Lower lobe of right lung (tissue), 2 donors: ENCODE measurements around the gene CCDC88C. TPM values are rescaled to one million over a fixed set of nuclear protein-coding genes. Genes with fewer than 3 reads are reported as not detected.

Experiments
- ATAC-seq, 2 donors: fragments of 200-7000 bp; cut with Tn5 transposase; one replicate each; pipeline ENCODE4 v1.9.1; 2020 to 2022; ENCODE audit warnings: mild to moderate bottlenecking in 2 of 2, moderate library complexity in 2 of 2
- DNase-seq: peaks from one replicate; pipeline ENCODE4 v3.0.0-alpha.2; 2020
- H3K27ac ChIP-seq: fragments of 200-600 bp; one replicate; pipeline ENCODE4 v1.8.0; 2022
- H3K27me3 ChIP-seq: fragments of 200-600 bp; one replicate; pipeline ENCODE4 v1.8.0; 2022; ENCODE audit warnings: low read depth
- H3K36me3 ChIP-seq: fragments of 200-600 bp; one replicate; pipeline ENCODE4 v1.8.0; 2022; ENCODE audit warnings: mild to moderate bottlenecking
- H3K4me1 ChIP-seq: fragments of 200-600 bp; one replicate; pipeline ENCODE4 v1.8.0; 2022
- H3K4me3 ChIP-seq: fragments of 200-600 bp; one replicate; pipeline ENCODE4 v1.8.0; 2022; ENCODE audit warnings: mild to moderate bottlenecking
- H3K9me3 ChIP-seq: fragments of 200-600 bp; one replicate; pipeline ENCODE4 v1.8.0; 2022
- CTCF ChIP-seq: fragments of 200-600 bp; IDR thresholded peaks from one replicate; pipeline ENCODE4 v1.8.0; 2022; ENCODE audit warnings: antibody characterized with exemption, mild to moderate bottlenecking
- intact Hi-C: fragments of 100-400 bp; cut with DNase I; formaldehyde crosslinking; loops from one replicate; pipeline ENCODE4 v1.11.0; 2022
- total RNA-seq: library from RNA; stranded (reverse); fragmentation: NEBNext Ultra II Directional; extraction: Animal tissue kit (Norgen Biotek cat#: 25700); gene quantifications from one replicate; pipeline ENCODE4 v1.2.1, GENCODE V29; 2021
- donor health status: DM: no; HTN: yes; CAD: no; lungs with severe emphysema.

Gene CCDC88C
- total RNA-seq, 1 donor from 2014 or later: 45.8 TPM

DNA sequence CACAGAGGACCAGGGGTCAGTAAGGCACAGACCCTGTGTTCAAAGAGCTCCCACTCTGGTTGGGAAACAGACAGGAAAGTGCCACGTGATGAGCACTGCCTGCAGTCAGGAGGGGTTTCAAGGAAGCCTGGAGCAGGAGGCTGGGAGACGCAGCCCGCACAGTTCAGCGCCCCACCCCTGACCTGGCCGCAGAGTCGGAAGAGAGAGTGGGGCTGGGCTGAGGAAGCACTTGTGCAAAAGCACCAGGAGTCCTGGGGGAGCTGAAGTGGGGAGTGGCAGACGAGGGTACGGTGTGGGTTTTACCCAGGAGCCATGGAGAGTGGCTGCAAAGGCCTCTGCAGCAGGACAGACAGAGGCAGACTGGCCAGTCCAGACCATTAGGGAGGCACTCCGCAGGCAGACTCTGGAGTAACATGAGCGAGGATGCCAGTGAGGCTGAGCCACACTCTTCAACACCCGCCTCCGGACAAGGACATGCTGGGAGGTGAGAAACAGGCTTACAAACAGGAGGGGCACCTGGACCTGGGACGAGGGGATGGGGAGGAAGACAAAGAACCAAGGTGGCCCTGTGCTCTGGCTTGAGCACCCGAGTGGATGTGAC, 87.4 kb downstream of the CCDC88C start:
- intact Hi-C loops: no loop called here
- Histone ChIP-seq H3K27ac (peak overlapping the region; percentile 40), H3K9me3 (no peaks in the 10 kb centered on the region), H3K27me3 (no peaks in the 10 kb centered on the region), H3K4me3 (no peak overlapping the region), H3K36me3 (peaks cover 15% of the 10 kb centered on the region), H3K4me1 (peaks cover 57% of the 10 kb centered on the region)
- DNase-seq: peak; percentile 81
- peak; percentile 78 to 88 for ATAC-seq
- no peak for TF ChIP-seq CTCF

GRCh38 chr14:91329486-91330014, 88.1 kb downstream of the CCDC88C start:
- Histone ChIP-seq H3K27ac (peak overlapping the region; percentile 40), H3K27me3 (no peaks in the 10 kb centered on the region), H3K4me3 (no peak overlapping the region), H3K4me1 (peaks cover 63% of the 10 kb centered on the region), H3K9me3 (no peaks in the 10 kb centered on the region), H3K36me3 (peaks cover 13% of the 10 kb centered on the region)
- no peak for ATAC-seq
- TF ChIP-seq CTCF: no peak
- intact Hi-C loops: no loop called here
- DNase-seq: no peak

- Histone ChIP-seq H3K27ac (no peak overlapping the region), H3K4me1 (peaks cover 74% of the 10 kb centered on the region), H3K27me3 (no peaks in the 10 kb centered on the region), H3K36me3 (peaks cover 14% of the 10 kb centered on the region), H3K9me3 (no peaks in the 10 kb centered on the region), H3K4me3 (no peak overlapping the region)
- ATAC-seq: no peak
- DNase-seq: no peak
- intact Hi-C loops: no loop called here
- no peak for TF ChIP-seq CTCF
Observed at GRCh38 chr14:91328313-91329050, 89.1 kb downstream of the CCDC88C start.

DNA sequence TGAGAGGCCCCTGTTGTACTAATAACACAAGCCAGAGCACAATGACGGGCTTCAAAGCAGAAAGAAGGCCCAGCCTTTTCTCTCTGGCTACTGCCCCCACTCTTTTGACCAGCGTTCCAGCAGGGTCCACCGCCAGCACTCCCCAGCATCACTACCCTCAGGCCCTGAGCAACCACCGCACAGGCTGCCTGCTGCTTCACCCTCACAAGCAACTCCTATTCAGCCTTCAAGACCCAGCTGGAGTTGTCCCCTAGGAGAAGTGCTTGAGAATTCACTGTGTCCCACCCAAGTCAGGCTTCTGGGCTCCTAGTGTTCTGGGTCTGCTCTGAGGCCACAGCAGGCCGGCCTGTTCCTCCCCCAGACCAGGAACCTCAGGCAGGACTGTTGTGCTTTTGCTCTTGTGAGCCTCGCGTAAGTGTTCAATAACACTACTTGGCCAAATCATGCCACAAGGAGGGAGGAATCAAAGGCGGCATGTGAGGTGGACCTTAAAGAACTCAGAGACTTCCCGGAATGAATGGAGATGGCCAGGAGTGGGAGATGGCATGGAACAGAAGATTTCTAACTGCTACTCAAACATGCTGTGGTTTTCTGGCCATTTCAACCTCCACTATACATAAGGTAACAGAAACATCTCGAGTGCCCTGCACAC, 89.8 kb downstream of the CCDC88C start:
- Histone ChIP-seq H3K4me1 (peaks cover 76% of the 10 kb centered on the region), H3K4me3 (no peak overlapping the region), H3K9me3 (no peaks in the 10 kb centered on the region), H3K36me3 (peaks cover 10% of the 10 kb centered on the region), H3K27me3 (no peaks in the 10 kb centered on the region), H3K27ac (no peak overlapping the region)
- no peak for ATAC-seq
- intact Hi-C loops: no loop called here
- DNase-seq: no peak
- no peak for TF ChIP-seq CTCF

DNA sequence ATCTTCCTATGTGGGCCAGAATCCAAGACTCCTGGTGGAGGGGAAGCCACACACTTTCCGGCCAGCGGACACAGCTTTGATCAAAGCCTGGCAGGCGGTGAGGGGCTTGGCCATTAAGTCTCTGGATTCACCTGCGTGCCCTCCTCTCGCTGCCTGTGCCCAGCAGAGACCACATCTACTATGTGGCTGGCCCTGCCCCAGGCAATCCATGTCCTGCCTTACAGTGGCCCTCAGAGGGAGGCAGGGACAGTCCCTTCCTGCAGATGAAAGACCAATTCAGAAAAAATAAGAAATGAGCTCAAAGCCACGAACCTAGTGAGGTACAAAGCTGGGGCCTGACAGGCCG, 90.4 kb downstream of the CCDC88C start:
- Histone ChIP-seq H3K9me3 (no peaks in the 10 kb centered on the region), H3K27me3 (no peaks in the 10 kb centered on the region), H3K36me3 (peaks cover 10% of the 10 kb centered on the region), H3K27ac (no peak overlapping the region), H3K4me3 (no peak overlapping the region), H3K4me1 (peaks cover 70% of the 10 kb centered on the region)
- DNase-seq (no peak), ATAC-seq (no peak)
- TF ChIP-seq CTCF: no peak
- intact Hi-C loops: no loop called here
